Astrocyte (in vitro differentiated cells and primary cell): ENCODE measurements around the gene OTOR.

Experiments
- CTCF ChIP-seq: IDR thresholded peaks from 2 replicates; pipeline ENCODE4 v1.5.1; 2011; ENCODE audit warnings: low read depth, mild to moderate bottlenecking, inconsistent platforms, low read length, moderate library complexity; ENCODE audit not compliant: insufficient read depth
- EZH2 ChIP-seq: IDR thresholded peaks from 2 replicates; pipeline ENCODE4 v1.6.1; 2012; ENCODE audit warnings: mild to moderate bottlenecking, low read length, inconsistent platforms; ENCODE audit not compliant: insufficient read depth

GRCh38 chr20:16778159-16778558 is 30.0 kb downstream of the OTOR start:
- TF ChIP-seq CTCF, result no peak
- no peak for TF ChIP-seq EZH2
